Measurements from ENCODE around the gene MAP3K5. TPM values are rescaled to one million over a fixed set of nuclear protein-coding genes. Genes with fewer than 3 reads are reported as not detected.
A peak's percentile ranks its signal among the peaks of the same experiment; 100 is the strongest.

The MAP3K5 gene
- total and polyA plus RNA-seq, 9 of the 15 experiments (the other 6 are each of a cell fraction or from before 2014, with no cell fraction given): 2.2 to 13.0 (median 9.9) TPM

DNA sequence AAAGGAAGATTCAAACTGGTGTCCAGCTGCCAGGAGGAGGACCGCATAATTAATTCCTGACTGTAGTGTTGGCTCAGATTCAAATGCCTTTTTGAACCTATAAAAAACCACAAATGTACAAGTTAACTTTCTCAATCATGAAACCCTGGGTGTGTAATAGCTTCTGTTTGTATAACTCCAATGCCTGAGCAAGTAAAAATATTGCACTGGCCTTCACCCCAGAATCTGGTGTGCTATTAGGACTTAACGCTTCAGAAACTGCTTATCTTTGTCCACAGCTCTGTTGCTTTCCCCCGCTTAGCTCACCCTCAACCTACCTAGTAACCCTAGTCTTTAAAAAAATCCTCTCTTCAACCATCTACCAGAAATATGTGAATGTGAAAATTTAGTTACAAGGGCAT, 123.0 kb downstream of the MAP3K5 start:
- ATAC-seq (peak; percentile 95), DNase-seq (ENCODE audit: extremely low read depth in 1 of 4, low spot score in 3 of 4) (peak in 2 of 4 experiments; percentile 59 to 77), FAIRE-seq (peak; percentile 83)
- Histone ChIP-seq H3K79me2 (ENCODE audit: control insufficient read depth, insufficient read depth, low read length) (no peaks in the 10 kb centered on the region), H2AFZ (ENCODE audit: low read depth, low read length) (no peak overlapping the region), H3K9me1 (ENCODE audit: control insufficient read depth, insufficient read depth, low read length) (no peaks in the 10 kb centered on the region), H3K27me3 (ENCODE audit: control insufficient read depth in 2 of 2, insufficient read depth in 2 of 2, low read length in 2 of 2) (no peaks in the 10 kb centered on the region), H3K9me3 (replicated peaks; ENCODE audit: control insufficient read depth, insufficient read depth, low read depth, low read length) (no peaks in the 10 kb centered on the region), H4K20me1 (replicated peaks; ENCODE audit: control insufficient read depth, insufficient read depth, low read length) (no peaks in the 10 kb centered on the region), H3K27ac (ENCODE audit: extremely low read depth, low read depth, low read length) (peak overlapping the region; percentile 30), H3K4me3 (no peak overlapping the region), H3K36me3 (ENCODE audit: control insufficient read depth, insufficient read depth, low read length) (peaks cover 3% of the 10 kb centered on the region; the same call in 1 of the 3 replicates), H3K4me1 (replicated peaks in 1 of 2; ENCODE audit: control insufficient read depth in 2 of 2, insufficient read depth in 2 of 2, low read length in 2 of 2) (peaks cover 0 to 19% of the 10 kb centered on the region in 2 experiments; a peak in 3 of 5 replicates), H3K9ac (ENCODE audit: insufficient read depth in 1 of 2, low read depth in 2 of 2, low read length in 2 of 2) (peak overlapping the region in 1 of 2 experiments; percentile 15; a peak in 1 of 4 replicates), H3K4me2 (ENCODE audit: insufficient read depth, low read length) (no peak overlapping the region)
- intact Hi-C loops (cut with micrococcal nuclease) (no loop called here), in situ Hi-C loops (cut with MboI) (no loop called here)
- ChIA-PET POLR2A (interaction anchor here (0.6 to 1.5 kb wide), 6 partner anchors 8 to 333 kb away, joined by 3 to 7 read pairs (median 3); no protein-coding TSS in a partner anchor), CTCF (ENCODE audit: low intra/inter-chr PET ratio) (no interaction called here)
- BruUV-seq (replicated peaks): no TSS peak
- 11% methylated on average over 3 of the region's 3 CpGs for WGBS (ENCODE audit: insufficient coverage, low coverage, missing lambda C conversion rate)
- TF ChIP-seq, protein P1, sequence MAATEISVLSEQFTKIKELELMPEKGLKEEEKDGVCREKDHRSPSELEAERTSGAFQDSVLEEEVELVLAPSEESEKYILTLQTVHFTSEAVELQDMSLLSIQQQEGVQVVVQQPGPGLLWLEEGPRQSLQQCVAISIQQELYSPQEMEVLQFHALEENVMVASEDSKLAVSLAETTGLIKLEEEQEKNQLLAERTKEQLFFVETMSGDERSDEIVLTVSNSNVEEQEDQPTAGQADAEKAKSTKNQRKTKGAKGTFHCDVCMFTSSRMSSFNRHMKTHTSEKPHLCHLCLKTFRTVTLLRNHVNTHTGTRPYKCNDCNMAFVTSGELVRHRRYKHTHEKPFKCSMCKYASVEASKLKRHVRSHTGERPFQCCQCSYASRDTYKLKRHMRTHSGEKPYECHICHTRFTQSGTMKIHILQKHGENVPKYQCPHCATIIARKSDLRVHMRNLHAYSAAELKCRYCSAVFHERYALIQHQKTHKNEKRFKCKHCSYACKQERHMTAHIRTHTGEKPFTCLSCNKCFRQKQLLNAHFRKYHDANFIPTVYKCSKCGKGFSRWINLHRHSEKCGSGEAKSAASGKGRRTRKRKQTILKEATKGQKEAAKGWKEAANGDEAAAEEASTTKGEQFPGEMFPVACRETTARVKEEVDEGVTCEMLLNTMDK (IDR thresholded peaks at IDR 0.05; ENCODE audit: borderline replicate concordance, insufficient read depth, low read depth, low read length, poor library complexity, severe bottlenecking): no peak
- TF ChIP-seq, protein P2, sequence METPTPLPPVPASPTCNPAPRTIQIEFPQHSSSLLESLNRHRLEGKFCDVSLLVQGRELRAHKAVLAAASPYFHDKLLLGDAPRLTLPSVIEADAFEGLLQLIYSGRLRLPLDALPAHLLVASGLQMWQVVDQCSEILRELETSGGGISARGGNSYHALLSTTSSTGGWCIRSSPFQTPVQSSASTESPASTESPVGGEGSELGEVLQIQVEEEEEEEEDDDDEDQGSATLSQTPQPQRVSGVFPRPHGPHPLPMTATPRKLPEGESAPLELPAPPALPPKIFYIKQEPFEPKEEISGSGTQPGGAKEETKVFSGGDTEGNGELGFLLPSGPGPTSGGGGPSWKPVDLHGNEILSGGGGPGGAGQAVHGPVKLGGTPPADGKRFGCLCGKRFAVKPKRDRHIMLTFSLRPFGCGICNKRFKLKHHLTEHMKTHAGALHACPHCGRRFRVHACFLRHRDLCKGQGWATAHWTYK (CRISPR knock-in tag; IDR thresholded peaks at IDR 0.05): no peak
- TF ChIP-seq, protein P3, sequence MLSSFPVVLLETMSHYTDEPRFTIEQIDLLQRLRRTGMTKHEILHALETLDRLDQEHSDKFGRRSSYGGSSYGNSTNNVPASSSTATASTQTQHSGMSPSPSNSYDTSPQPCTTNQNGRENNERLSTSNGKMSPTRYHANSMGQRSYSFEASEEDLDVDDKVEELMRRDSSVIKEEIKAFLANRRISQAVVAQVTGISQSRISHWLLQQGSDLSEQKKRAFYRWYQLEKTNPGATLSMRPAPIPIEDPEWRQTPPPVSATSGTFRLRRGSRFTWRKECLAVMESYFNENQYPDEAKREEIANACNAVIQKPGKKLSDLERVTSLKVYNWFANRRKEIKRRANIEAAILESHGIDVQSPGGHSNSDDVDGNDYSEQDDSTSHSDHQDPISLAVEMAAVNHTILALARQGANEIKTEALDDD (IDR thresholded peaks at IDR 0.05): peak; percentile 95
- TF ChIP-seq MCM3 (IDR thresholded peaks at IDR 0.05) (no peak), ZNF780A (CRISPR knock-in tag; IDR thresholded peaks at IDR 0.05) (no peak), TCF3 (CRISPR knock-in tag; IDR thresholded peaks at IDR 0.05) (peak; percentile 50; the same call in 1 of the 2 replicates), DACH1 (IDR thresholded peaks at IDR 0.05; ENCODE audit: partially characterized antibody) (peak; percentile 68), HDGF (IDR thresholded peaks at IDR 0.05) (no peak), CCAR2 (IDR thresholded peaks at IDR 0.05; ENCODE audit: low read depth, low read length) (no peak), FOXJ2 (tag; IDR thresholded peaks at IDR 0.05) (no peak)
- TF ChIP-seq, protein P4, sequence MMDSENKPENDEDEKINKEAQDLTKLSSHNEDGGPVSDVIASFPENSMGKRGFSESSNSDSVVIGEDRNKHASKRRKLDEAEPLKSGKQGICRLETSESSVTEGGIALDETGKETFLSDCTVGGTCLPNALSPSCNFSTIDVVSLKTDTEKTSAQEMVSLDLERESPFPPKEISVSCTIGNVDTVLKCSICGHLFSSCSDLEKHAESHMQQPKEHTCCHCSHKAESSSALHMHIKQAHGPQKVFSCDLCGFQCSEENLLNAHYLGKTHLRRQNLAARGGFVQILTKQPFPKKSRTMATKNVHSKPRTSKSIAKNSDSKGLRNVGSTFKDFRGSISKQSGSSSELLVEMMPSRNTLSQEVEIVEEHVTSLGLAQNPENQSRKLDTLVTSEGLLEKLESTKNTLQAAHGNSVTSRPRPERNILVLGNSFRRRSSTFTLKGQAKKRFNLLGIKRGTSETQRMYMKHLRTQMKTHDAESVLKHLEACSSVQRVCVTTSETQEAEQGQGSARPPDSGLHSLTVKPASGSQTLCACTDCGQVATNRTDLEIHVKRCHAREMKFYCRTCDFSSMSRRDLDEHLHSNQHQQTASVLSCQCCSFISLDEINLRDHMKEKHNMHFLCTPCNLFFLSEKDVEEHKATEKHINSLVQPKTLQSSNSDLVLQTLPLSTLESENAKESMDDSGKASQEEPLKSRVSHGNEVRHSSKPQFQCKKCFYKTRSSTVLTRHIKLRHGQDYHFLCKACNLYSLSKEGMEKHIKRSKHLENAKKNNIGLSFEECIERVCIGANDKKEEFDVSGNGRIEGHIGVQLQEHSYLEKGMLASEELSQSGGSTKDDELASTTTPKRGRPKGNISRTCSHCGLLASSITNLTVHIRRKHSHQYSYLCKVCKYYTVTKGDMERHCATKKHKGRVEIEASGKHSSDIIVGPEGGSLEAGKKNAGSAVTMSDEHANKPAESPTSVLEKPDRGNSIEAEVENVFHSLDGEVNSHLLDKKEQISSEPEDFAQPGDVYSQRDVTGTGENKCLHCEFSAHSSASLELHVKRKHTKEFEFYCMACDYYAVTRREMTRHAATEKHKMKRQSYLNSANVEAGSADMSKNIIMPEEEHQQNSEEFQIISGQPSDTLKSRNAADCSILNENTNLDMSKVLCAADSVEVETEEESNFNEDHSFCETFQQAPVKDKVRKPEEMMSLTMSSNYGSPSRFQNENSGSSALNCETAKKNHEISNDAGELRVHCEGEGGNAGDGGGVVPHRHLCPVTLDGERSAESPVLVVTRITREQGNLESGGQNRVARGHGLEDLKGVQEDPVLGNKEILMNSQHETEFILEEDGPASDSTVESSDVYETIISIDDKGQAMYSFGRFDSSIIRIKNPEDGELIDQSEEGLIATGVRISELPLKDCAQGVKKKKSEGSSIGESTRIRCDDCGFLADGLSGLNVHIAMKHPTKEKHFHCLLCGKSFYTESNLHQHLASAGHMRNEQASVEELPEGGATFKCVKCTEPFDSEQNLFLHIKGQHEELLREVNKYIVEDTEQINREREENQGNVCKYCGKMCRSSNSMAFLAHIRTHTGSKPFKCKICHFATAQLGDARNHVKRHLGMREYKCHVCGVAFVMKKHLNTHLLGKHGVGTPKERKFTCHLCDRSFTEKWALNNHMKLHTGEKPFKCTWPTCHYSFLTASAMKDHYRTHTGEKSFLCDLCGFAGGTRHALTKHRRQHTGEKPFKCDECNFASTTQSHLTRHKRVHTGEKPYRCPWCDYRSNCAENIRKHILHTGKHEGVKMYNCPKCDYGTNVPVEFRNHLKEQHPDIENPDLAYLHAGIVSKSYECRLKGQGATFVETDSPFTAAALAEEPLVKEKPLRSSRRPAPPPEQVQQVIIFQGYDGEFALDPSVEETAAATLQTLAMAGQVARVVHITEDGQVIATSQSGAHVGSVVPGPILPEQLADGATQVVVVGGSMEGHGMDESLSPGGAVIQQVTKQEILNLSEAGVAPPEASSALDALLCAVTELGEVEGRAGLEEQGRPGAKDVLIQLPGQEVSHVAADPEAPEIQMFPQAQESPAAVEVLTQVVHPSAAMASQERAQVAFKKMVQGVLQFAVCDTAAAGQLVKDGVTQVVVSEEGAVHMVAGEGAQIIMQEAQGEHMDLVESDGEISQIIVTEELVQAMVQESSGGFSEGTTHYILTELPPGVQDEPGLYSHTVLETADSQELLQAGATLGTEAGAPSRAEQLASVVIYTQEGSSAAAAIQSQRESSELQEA (IDR thresholded peaks at IDR 0.05; ENCODE audit: low read depth): no peak
